ENCODE data around the gene ZNF879. TPM values are rescaled to one million over a fixed set of nuclear protein-coding genes. Genes with fewer than 3 reads are reported as not detected.

The ZNF879 gene
- total RNA-seq, 1 donor from 2014 or later, result 5.9 TPM

DNA sequence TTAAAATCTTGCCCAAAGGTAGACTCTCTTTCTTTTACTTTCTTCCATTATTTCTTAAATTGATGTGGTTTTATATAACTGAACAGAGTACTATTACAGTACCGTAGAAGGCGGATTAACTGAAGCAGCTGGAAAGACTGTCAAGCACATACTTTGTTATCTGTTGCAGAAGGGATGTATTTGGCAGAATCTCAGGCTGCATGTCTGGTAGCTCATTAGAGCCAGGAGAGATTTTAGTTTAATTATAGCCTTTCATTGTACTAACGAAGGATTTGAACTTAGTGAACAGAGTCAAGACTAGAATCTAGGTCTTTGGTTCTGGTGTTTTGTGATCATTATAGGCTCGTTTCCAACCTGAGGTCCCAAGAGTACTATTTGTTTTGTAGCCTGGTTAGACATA is 57.1 kb downstream of the ZNF879 start:
- Histone ChIP-seq H3K4me1 (no peaks in the 10 kb centered on the region), H3K27me3 (no peaks in the 10 kb centered on the region), H3K27ac (no peak overlapping the region), H3K36me3 (peaks cover 14 to 60% of the 10 kb centered on the region in 2 donors), H3K9me3 (peaks cover 95% of the 10 kb centered on the region), H3K4me3 (no peak overlapping the region)
- no peak for DNase-seq (ENCODE audit: extremely low spot score in 2 of 2)
- intact Hi-C loops (cut with DNase I), result no loop called here
- TF ChIP-seq, protein P1, sequence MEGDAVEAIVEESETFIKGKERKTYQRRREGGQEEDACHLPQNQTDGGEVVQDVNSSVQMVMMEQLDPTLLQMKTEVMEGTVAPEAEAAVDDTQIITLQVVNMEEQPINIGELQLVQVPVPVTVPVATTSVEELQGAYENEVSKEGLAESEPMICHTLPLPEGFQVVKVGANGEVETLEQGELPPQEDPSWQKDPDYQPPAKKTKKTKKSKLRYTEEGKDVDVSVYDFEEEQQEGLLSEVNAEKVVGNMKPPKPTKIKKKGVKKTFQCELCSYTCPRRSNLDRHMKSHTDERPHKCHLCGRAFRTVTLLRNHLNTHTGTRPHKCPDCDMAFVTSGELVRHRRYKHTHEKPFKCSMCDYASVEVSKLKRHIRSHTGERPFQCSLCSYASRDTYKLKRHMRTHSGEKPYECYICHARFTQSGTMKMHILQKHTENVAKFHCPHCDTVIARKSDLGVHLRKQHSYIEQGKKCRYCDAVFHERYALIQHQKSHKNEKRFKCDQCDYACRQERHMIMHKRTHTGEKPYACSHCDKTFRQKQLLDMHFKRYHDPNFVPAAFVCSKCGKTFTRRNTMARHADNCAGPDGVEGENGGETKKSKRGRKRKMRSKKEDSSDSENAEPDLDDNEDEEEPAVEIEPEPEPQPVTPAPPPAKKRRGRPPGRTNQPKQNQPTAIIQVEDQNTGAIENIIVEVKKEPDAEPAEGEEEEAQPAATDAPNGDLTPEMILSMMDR (IDR thresholded peaks at IDR 0.05), result no peak

Other genes with a start within 250 kb of the ZNF879 start
- gene ZNF354B, start 163.9 kb upstream of the ZNF879 start, total RNA-seq, result 17.7 TPM
- gene ZFP2, start 127.9 kb upstream of the ZNF879 start, total RNA-seq, result 2.2 TPM
- gene ZNF454, start 82.6 kb upstream of the ZNF879 start, total RNA-seq, result 3.4 TPM
- not detected for gene GRM6, start 28.5 kb upstream of the ZNF879 start, total RNA-seq
- gene ZNF354C, start 36.6 kb downstream of the ZNF879 start, total RNA-seq, result 7.1 TPM

All from vagina (tissue), 2 donors.